GM19193 (cell line): ENCODE data around the gene NOM1.

Experiments used
- POLR2A ChIP-seq: IDR thresholded peaks from 4 replicates; pipeline ENCODE4 v1.6.1; 2011; ENCODE audit not compliant: insufficient read depth, insufficient read length; ENCODE audit errors: extremely low read depth

NOM1 gene

DNA sequence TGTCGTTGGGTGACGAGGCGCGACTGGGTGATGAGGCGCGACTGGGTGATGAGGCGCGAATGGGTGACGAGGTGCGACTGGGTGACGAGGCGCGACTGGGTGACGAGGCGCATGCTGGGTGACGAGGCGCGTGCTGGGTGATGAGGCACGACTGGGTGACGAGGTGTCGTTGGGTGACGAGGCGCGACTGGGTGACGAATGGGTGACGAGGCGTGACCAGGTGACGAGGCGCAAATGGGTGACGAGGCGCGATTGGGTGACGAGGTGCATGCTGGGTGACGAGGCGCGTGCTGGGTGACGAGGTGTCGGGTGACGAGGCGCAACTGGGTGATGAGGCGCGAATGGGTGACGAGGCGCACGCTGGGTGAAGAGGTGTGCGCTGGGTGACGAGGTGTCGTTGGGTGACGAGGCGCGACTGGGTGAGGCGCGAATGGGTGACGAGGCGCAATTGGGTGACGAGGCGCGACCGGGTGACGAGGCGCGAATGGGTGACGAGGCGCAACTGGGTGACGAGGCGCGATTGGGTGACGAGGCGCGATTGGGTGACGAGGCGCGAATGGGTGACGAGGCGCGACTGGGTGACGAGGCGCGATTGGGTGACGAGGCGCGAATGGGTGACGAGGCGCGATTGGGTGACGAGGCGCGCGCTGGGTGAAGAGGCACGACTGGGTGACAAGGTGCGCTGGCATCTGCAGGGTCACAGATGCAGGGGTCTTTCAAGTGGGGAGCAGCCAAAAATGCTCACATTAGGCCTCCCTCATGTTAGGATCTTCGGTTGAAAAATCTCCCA is 7.9 kb upstream of the NOM1 start:
- TF ChIP-seq POLR2A = no peak

DNA sequence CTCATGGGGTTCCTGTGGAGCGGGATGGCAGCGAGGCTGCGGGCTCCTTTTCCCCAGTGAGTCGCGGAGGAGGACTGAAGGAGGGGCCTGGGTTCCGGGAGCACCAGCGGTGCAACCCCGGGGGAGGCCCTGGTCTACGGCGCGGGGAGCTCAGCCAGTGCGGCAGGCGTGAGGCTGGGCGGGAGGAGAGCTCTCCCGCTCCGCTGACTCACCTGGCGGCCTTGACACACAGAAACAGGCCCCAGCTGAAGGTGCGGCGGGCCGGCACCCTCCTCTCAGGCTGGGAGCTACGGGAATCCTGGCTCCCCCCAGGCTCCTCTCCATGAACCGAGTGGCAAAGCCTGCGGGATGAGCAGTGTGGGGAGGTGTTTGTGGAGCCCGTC is 6.8 kb upstream of the NOM1 start:
- TF ChIP-seq POLR2A = no peak

DNA sequence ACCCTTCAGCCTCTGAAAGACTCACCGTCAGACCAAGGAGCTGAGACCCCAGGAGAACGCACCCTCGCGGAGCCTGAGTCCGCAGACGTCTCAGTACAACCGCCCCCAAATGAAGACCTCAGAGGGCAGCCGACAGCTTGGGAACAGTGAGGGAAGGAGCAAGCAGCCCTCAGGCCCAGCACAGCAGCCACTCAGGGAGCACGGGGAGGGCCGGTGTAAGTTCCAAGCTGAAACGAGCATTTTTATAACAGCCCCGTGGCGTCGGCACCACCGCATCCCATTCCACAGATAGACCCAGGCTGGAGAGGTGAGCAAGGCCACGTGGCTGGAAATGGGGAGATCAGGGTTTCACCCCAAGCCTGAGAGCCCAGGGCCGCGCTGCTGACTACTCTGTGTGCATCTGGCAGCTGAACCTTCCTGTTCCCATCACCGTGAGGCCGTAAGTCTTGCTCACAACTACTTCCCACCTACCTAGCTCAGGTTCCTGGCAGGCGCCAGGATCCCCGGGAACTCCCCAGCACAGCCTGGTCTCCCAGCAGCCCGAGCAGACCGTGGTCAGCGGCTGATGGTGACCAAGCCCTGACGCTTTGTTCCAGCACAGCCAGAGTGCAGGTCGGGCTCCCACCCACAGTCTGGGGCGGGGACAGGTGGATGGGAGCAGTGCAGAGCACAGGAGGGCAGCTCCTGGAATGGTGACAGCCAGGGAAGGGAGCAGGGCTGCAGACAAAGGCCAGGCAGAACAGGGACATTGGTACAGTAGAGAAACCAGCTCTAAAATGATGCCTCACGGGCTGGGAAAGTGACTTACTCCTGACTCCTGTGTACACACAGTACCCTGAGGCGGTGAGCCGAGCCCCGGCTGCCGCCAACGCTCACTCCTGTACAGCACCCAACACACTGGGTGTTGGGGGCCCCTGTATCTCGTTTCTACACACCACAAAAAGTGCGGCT is 6.1 kb upstream of the NOM1 start:
- TF ChIP-seq POLR2A = no peak

DNA sequence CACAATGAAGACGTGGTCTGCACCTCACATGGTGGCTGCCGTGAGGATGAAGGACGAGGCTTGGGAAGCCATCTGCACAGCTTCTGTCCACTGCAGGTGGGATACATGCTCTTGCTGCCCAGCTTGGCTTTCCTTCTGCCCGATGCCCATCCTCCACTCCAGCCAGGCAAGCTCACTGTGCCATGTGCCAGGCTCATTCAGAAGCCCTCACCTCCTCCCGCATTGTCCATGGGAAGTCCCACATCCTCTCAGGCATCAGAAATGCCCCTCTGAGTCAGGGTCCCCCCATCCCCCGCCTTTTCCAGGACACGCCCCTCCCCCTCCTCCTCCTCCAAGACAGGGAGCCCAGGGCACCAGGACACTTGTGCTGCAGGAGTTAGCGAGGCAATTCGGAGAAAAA is 4.6 kb upstream of the NOM1 start:
- no peak for TF ChIP-seq POLR2A

DNA sequence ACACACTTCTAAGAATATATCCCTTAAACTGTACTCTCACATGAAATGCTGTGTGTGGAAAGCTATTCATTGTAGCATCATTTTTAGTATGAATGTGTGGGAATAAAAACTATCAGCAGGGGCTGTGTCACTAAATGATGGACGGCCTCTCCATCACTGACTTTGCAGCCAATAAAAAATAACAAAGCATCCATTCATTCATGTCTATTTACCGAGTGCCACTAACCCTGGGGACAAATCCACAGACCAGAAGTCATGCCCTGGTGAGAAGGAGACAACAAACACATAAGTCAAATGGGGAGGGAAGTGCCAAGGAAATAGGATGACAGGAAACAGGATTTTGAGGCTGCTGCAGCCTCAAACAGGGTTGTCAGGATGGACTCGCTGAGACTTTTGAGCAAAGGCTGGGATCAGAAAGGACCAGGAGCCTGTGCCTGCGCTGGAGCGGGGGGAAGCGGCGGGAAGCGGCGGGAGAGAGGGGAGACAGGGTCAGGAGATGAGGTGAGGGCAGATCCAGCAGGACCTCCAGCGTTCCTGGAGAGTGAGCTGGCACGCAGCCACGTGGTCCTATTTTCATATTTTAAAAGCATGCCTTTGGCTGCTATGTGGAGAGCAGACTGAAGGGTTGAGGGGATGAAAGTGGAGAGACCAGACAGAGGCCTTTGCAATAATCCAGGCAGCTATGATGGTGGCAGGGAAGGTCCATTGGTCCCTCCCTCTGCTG is 2.2 kb upstream of the NOM1 start:
- TF ChIP-seq POLR2A = no peak

DNA sequence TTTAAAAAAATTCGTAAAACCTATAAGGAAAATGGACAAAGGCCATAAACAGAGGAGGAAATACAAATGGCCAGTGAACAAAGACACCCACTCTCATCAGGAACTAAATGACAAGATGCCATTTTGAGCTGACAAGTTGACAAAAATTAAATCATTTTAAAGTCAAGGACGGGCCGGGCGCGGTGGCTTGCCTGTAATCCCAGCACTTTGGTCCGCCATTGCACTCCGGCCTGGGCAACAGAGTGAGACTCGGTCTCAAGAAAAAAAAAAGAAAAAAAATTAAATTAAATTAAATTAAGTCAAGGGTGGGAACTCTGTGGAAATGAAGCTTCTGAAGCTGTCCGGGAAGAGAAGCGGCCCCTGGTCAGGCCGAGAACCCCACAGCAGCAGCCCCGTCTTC is 1.2 kb upstream of the NOM1 start:
- no peak for TF ChIP-seq POLR2A

DNA sequence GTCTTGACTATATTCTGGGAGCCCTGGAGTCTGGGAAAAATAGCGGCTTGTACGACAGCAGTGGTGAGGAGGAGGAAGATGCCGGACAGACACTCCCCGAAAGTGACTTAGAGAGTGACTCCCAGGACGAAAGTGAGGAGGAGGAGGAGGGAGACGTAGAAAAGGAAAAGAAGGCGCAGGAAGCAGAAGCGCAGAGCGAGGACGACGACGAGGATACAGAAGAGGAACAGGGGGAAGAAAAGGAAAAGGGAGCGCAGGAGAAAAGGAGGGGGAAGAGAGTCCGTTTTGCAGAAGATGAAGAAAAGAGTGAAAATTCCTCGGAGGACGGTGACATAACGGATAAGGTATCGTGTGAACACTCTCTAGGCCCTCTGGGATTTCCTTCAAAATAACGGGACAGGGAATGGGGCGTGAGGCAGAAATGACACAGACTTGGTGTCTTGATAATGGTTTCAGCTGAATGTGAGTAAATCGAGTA is 908 bp downstream of the NOM1 start:
- TF ChIP-seq POLR2A = no peak

DNA sequence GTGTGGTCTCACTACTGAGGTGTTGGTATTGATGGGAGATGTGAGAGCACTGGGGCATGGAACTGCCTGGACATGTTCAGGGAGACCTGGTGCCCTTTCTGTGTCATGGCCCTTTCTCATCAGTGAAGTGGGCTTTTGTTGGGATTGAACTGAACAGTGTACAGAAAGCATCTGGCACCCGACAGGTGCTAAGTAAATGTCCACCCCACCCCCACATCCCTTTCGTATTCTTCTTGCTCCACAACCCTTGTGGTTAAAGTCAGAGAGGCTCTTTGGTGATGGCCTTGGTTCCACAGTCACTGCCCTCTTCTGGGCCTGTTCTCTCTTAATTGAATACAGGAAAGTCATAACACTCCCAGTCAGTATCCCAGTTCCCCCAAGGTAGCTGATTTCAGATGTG is 5.4 kb downstream of the NOM1 start:
- TF ChIP-seq POLR2A = no peak

DNA sequence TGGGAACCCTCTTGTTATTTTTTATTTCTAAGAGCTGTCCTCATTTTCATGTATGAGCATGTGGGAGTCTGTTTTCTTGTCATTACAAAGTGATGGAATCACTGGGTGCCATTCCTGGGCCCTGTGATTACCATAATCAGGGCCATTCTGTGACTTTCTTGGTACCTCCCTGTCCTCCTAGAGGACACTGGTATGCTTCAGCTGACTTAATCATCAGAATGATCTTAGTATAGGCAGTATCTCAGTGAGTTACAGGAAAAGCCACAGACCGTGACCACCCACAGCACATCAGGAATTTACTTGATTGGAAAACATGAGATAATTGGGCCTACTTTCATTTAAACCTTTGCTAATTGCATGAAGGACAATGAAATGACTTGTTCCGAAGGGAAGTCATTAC is 7.2 kb downstream of the NOM1 start:
- TF ChIP-seq POLR2A = no peak

DNA sequence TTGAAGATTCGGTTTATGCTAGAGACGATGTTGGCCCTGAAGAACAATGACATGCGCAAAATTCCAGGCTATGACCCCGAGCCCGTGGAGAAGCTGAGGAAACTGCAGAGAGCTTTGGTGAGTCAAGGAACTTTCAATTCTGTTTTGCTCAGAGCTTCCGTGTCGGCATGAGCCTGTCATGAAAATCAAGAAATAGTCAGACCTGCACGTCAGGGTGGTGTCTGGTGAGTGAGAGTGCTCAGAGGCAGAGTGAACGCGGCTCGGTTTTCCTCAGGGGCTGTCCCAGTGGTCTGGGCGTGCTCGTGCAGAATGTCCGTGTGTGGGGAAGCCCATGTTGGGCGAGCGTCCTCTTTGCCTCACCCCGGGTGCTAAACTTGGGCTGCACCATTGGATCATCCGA is 12.6 kb downstream of the NOM1 start:
- no peak for TF ChIP-seq POLR2A

DNA sequence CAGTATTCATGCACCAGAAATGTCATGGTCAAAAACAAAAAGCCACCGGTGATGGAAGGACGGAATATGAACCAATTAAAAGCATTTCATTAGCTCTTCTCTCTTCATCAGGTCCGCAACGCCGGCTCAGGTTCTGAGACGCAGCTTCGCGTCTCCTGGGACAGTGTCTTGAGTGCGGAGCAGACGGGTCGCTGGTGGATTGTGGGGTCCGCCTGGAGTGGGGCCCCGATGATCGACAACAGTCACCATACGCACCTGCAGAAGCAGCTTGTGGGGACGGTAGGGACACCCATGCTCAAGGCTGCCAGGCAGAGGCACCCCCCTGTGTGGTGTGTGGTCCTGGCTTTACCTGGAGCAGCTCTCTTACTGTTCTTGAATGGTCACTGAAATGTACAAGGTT is 13.4 kb downstream of the NOM1 start:
- TF ChIP-seq POLR2A = no peak

DNA sequence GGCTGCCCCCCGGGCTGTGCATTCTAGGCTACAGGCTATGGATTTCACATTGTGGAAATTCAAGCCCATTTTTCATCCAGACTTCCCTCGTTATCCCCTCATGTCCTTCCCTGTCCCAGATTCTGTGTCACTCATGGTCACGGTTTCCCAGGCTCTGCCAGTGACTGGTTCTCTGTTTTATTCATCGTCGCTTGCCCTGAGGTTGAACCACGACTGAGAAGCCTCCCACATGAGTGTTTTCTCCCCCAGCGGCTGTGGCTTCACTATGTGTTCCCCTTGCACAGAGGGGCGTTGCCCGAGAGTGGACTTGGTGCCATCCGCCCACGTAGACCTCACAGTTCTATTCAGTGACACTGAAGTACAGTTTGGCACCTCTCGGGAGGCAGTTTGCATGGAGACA is 14.0 kb downstream of the NOM1 start:
- no peak for TF ChIP-seq POLR2A

DNA sequence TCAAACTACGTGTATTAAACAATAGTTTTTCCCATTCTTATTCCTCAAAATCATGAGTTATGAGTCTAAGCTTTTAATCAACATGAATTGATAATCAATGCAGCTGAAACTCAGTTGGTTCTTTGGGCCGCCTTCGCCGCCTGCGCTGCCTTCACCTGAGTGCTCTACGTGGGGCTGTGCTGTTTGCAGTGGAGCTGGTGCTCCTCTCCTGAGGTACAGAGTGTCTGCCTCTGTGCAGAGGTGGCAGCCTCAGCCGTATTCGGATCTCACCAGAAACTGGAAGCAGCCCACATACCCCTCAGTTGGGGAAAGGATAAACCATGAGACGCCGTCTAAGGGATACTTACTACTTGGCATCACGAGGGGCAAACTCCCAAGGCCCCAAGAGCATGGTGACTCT is 15.5 kb downstream of the NOM1 start:
- TF ChIP-seq POLR2A = no peak

DNA sequence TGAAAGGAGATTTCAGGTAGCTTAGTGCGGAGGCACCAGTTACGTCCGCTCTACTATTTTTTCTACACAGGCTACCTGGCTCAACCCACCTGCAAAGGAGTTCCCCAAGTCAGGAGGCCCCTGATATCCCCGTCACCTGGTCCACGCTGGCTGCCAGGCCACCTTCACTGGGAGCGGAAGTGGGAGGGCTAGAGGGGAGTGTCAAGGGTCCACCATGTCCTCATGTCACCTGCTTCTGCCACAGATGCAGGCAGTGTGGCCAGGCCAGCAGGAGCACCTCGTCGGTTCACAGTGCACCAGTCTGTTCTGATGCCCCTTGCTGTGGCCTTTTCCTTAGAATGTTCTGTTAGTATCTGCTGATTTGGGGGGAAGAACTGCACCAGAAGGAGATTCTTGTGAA is 16.9 kb downstream of the NOM1 start:
- TF ChIP-seq POLR2A = no peak

DNA sequence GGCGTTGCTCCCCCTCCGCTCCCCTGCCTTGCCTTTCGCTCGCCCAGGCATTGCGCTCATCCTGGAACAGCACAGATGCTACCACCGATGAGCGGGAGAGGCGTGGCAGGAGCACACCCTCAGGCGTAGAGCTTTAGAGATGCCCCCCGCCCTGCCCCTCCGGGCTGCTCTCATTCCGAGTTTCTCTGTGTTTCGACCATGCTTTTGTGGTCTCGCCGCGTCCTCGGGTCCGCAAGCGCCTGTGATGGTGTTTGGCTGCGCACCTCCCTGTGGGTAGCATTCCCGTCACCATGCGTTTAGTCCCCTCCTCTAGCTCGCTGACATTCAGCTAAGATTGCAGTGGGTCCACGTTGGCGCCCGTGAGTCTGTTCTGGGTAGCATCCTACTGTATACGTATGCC is 18.7 kb downstream of the NOM1 start:
- no peak for TF ChIP-seq POLR2A

DNA sequence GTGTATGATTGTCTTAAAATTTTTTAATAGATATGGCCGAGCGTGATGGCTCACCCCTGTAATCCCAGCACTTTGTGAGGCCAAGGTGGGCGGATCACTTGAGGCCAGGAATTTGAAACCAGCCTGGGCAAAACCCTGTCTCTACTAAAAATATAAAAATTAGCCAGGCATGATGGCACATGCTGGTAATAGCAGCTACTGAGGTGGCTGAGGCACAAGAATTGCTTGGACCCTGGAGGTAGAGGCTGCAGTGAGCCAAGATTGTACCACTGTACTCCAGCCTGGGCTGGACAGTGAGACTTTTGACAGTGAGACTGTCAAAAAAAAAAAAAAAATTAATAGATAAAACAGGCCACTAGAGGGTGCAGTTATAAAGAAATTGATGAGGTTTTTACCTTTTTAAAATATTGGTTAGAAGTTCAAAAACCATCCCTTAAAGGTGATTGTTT is 20.5 kb downstream of the NOM1 start:
- no peak for TF ChIP-seq POLR2A

DNA sequence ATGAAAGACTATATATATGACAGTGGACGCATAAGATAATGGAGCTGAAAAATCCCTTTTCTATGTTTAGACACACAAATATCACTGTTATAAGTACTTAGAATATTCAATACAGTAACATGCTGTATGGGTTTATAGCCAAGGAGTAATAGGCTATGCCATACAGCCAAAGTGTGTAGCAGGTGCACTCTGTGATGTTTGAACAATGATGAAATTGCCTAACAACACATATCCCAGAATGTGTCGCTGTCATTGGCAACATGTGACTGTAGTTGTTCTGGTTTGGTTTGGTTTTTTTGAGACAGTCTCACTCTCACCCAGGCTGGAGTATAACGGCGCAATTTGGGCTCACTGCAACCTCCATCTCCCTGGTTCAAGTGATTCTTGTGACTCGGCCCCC is 26.1 kb downstream of the NOM1 start:
- TF ChIP-seq POLR2A = no peak
